GM23248 (cell line): ENCODE data around the gene IL1RAPL2. TPM values are rescaled to one million over a fixed set of nuclear protein-coding genes. Genes with fewer than 3 reads are reported as not detected.

Experiments
- DNase-seq: peaks from one replicate; pipeline ENCODE4 v3.0.0-alpha.2; 2015
- H2AFZ ChIP-seq: fragments of 200-600 bp; sonication (generic); 2 replicates; pipeline ENCODE4 v1.6.1; 2016; ENCODE audit warnings: antibody characterized with exemption
- H3F3A ChIP-seq: fragments of 200-600 bp; sonication (generic); 2 replicates; pipeline ENCODE4 v1.6.1; 2016; ENCODE audit warnings: mild to moderate bottlenecking, antibody characterized with exemption, mixed run types; ENCODE audit not compliant: insufficient read depth
- H3K27ac ChIP-seq: fragments of 200-600 bp; sonication (generic); 2 replicates; pipeline ENCODE4 v1.5.1; 2016; ENCODE audit warnings: mild to moderate bottlenecking
- H3K27me3 ChIP-seq: fragments of 200-600 bp; sonication (generic); replicated peaks from 2 replicates; pipeline ENCODE4 v1.6.1; 2016; ENCODE audit warnings: mild to moderate bottlenecking; ENCODE audit not compliant: insufficient read depth
- H3K36me3 ChIP-seq: fragments of 200-600 bp; sonication (generic); 2 replicates; pipeline ENCODE4 v1.6.1; 2016; ENCODE audit warnings: low read depth, mild to moderate bottlenecking
- H3K4me1 ChIP-seq: fragments of 200-600 bp; sonication (generic); 2 replicates; pipeline ENCODE4 v1.6.1; 2016; ENCODE audit warnings: mild to moderate bottlenecking; ENCODE audit not compliant: insufficient read depth
- H3K4me2 ChIP-seq: fragments of 200-600 bp; sonication (generic); one replicate; pipeline ENCODE4 v1.6.1; 2016; ENCODE audit warnings: mild to moderate bottlenecking; ENCODE audit not compliant: unreplicated experiment
- H3K4me3 ChIP-seq: fragments of 200-600 bp; sonication (generic); 2 replicates; pipeline ENCODE4 v1.5.1; 2016; ENCODE audit warnings: mild to moderate bottlenecking
- H3K79me2 ChIP-seq: fragments of 200-600 bp; sonication (generic); 2 replicates; pipeline ENCODE4 v1.6.1; 2016; ENCODE audit warnings: mild to moderate bottlenecking; ENCODE audit not compliant: insufficient read depth
- H3K9ac ChIP-seq: fragments of 200-600 bp; sonication (generic); 2 replicates; pipeline ENCODE4 v1.6.1; 2016; ENCODE audit warnings: mild to moderate bottlenecking
- H3K9me2 ChIP-seq: fragments of 200-600 bp; sonication (generic); 2 replicates; pipeline ENCODE4 v1.6.1; 2016; ENCODE audit warnings: mixed run types, mild to moderate bottlenecking, moderate library complexity; ENCODE audit not compliant: insufficient read depth
- H3K9me3 ChIP-seq: fragments of 200-600 bp; sonication (generic); one replicate; pipeline ENCODE4 v1.6.1; 2017; ENCODE audit warnings: low read depth
- H4K20me1 ChIP-seq: fragments of 200-600 bp; sonication (generic); 2 replicates; pipeline ENCODE4 v1.6.0; 2016; ENCODE audit not compliant: insufficient read depth
- EZH2 ChIP-seq: fragments of 200-600 bp; sonication (generic); IDR thresholded peaks from 2 replicates; pipeline ENCODE4 v1.6.1; 2018; ENCODE audit warnings: antibody characterized with exemption, mild to moderate bottlenecking; ENCODE audit not compliant: insufficient read depth, poor library complexity, severe bottlenecking
- EZH2phosphoT487 ChIP-seq: fragments of 200-600 bp; sonication (generic); IDR thresholded peaks from 2 replicates; pipeline ENCODE4 v1.6.1; 2018; ENCODE audit warnings: antibody characterized with exemption, moderate library complexity, mild to moderate bottlenecking, low read depth; ENCODE audit not compliant: insufficient read depth
- WGBS, 2 experiments: methylation state at CpG; one replicate each; pipeline ENCODE4 v1.1.6; 2015 to 2017; ENCODE audit warnings: low lambda C conversion rate in 2 of 2, low coverage in 1 of 2; ENCODE audit errors: missing lambda C conversion rate in 2 of 2; 5-methylcytosine and 5-hydroxymethylcytosine counted together
- in situ Hi-C: fragments of 300-500 bp; cut with MboI; formaldehyde crosslinking; loops from 2 replicates; pipeline ENCODE4 v1.15.0; 2020
- polyA plus RNA-seq: library from polyadenylated mRNA; unstranded; fragments of >200 nt; fragmentation: Nextera tagmentation; extraction: Ambion mirVana; gene quantifications from 2 replicates; pipeline ENCODE4 v1.2.1, GENCODE V29; 2016
- total RNA-seq: library from RNA; depleted of rRNA; stranded (reverse); fragments of >200 nt; shearing (Covaris generic); gene quantifications from 2 replicates; pipeline ENCODE4 v1.2.3, GENCODE V29; 2014

IL1RAPL2 gene
- total and polyA plus RNA-seq, 2 experiments from 2014 or later = not detected

DNA sequence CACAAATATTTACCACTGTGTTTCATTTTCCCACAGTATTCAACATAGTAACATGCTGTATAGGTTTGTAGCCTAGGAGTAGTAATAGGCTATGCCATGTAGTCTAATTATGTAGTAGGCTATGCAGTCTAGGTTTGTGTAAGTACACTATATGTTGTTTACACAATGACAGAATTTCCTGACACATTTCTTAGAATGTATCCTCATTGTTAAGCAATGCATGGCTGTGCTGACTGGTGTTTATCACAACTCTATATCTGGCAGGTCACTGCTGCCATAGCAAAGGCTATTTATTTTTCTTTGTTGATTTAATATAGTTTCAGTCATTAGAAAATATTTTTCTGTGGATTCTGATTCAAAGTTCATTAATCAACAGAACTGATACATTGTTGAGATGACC is 762.8 kb downstream of the IL1RAPL2 start:
- in situ Hi-C loops = no loop called here

DNA sequence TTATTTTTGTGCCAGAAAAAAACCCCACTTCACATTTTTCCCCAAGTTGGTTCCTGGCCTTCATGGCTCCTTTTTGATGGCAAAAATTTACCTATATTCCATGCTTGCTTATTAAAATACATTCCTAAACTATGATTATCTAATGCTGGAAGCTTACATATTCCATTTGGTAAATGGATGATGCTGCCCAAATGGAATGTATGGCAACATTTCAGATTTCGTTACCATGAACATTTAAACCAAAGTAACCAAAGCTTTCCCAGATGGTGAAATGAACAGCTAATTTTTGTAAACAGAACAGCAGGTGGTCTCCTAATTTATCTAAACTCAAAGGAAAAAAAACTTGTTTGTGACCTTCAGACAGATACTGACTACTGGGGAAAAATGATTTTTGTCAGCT is 765.2 kb downstream of the IL1RAPL2 start:
- no peak overlapping the region for H2AFZ ChIP-seq
- H3K36me3 ChIP-seq = no peaks in the 10 kb centered on the region
- no peak overlapping the region for H3K9ac ChIP-seq
- H3K27ac ChIP-seq = no peak overlapping the region
- no peaks in the 10 kb centered on the region for H3F3A ChIP-seq
- 0 to 8% methylated on average over 1 of the region's 1 CpG for whole genome bisulfite sequencing, 2 experiments
- no peaks in the 10 kb centered on the region for H3K27me3 ChIP-seq
- no peaks in the 10 kb centered on the region for H3K4me1 ChIP-seq
- H3K4me2 ChIP-seq = no peak overlapping the region
- TF ChIP-seq EZH2 (no peak), EZH2phosphoT487 (no peak)
- in situ Hi-C loops = no loop called here
- H3K4me3 ChIP-seq = no peak overlapping the region
- no peak for DNase-seq
- no peaks in the 10 kb centered on the region for H4K20me1 ChIP-seq
- no peaks in the 10 kb centered on the region for H3K9me2 ChIP-seq
- no peaks in the 10 kb centered on the region for H3K9me3 ChIP-seq
- no peaks in the 10 kb centered on the region for H3K79me2 ChIP-seq

More for the DNA sequence above, 762.8 kb downstream of the IL1RAPL2 start:
- no peaks in the 10 kb centered on the region for H3K9me2 ChIP-seq
- no peak overlapping the region for H2AFZ ChIP-seq
- TF ChIP-seq EZH2phosphoT487 (no peak), EZH2 (no peak)
- no peaks in the 10 kb centered on the region for H3K27me3 ChIP-seq
- no peak overlapping the region for H3K9ac ChIP-seq
- H3K27ac ChIP-seq = no peak overlapping the region
- no peaks in the 10 kb centered on the region for H3K4me1 ChIP-seq
- no peak for DNase-seq
- H4K20me1 ChIP-seq = no peaks in the 10 kb centered on the region
- H3K9me3 ChIP-seq = no peaks in the 10 kb centered on the region
- no peaks in the 10 kb centered on the region for H3K79me2 ChIP-seq
- H3F3A ChIP-seq = no peaks in the 10 kb centered on the region
- no peak overlapping the region for H3K4me3 ChIP-seq
- H3K4me2 ChIP-seq = no peak overlapping the region
- H3K36me3 ChIP-seq = no peaks in the 10 kb centered on the region

DNA sequence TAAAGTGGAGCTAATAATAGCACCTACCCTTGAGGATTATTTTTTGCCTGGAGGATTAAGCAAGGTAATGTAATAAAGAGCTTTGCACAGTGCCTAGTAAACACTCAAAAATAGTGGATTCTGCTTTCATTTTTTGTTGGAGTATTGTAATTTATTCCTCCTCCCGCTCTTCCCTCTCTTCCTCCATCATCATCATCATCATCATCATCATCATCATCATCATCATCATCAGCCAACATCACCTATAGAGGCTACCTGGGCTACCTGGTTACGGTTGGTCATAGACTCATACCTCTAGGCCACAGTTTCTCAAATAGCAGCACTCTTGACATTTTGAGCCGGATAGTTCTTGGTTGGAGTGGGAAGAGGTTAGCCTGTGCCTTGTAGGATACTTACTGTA is 781.4 kb downstream of the IL1RAPL2 start:
- Histone ChIP-seq H3K9ac (no peak overlapping the region), H3K79me2 (no peaks in the 10 kb centered on the region), H3K4me3 (no peak overlapping the region), H4K20me1 (no peaks in the 10 kb centered on the region), H3K27me3 (no peaks in the 10 kb centered on the region), H3K4me2 (no peak overlapping the region), H3K27ac (no peak overlapping the region), H2AFZ (no peak overlapping the region), H3F3A (no peaks in the 10 kb centered on the region), H3K4me1 (no peaks in the 10 kb centered on the region), H3K9me2 (no peaks in the 10 kb centered on the region), H3K36me3 (no peaks in the 10 kb centered on the region), H3K9me3 (no peaks in the 10 kb centered on the region)
- DNase-seq = no peak
- TF ChIP-seq EZH2phosphoT487 (no peak), EZH2 (no peak)
- in situ Hi-C loops = no loop called here
- 22 to 45% methylated on average over 3 of the region's 3 CpGs for WGBS, 2 experiments

DNA sequence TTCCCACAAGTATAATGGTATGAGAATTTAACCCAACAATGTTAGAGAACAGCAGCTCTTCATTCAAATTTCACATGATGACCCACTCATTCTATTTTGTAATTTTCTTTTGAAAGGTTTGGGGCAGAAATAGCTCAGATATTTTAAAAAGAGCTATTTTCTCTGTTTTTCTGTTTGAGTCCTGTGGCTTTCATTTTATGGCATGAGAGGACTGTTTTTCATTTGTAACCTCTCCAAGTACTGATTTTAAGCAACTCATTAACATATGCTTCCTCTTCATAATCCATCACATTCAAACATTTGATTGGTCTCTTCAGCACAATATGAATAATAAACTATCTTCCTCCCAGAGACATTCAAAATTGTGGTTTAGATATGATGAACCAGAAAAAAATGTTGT is 783.5 kb downstream of the IL1RAPL2 start:
- H3K27ac ChIP-seq = no peak overlapping the region
- DNase-seq = no peak
- no peaks in the 10 kb centered on the region for H4K20me1 ChIP-seq
- no peaks in the 10 kb centered on the region for H3K4me1 ChIP-seq
- H3K9me3 ChIP-seq = no peaks in the 10 kb centered on the region
- H3K4me2 ChIP-seq = no peak overlapping the region
- no peaks in the 10 kb centered on the region for H3F3A ChIP-seq
- TF ChIP-seq EZH2phosphoT487 (no peak), EZH2 (no peak)
- no peaks in the 10 kb centered on the region for H3K36me3 ChIP-seq
- no peaks in the 10 kb centered on the region for H3K9me2 ChIP-seq
- no peak overlapping the region for H3K9ac ChIP-seq
- H2AFZ ChIP-seq = no peak overlapping the region
- no peak overlapping the region for H3K4me3 ChIP-seq
- in situ Hi-C loops = no loop called here
- no peaks in the 10 kb centered on the region for H3K27me3 ChIP-seq
- no peaks in the 10 kb centered on the region for H3K79me2 ChIP-seq

DNA sequence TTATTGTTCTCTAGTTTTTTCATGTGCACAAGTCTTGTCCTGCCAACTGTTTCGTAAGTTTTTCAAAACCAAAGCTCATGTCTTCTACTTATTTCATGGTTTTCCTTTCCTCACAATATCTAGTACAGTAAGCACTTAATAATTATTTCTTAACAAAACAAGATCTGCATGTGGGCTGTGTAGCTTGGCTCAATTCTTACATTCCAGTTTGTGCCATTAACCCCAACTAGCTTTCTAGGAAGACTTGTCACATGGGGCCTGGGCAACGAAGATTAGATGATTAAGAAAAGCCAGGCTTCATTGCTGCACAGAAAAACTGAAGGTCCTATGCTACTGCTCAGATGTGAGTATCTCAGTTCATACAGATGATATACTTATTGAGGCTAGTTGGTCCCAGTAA is 809.8 kb downstream of the IL1RAPL2 start:
- Histone ChIP-seq H2AFZ (no peak overlapping the region), H3K79me2 (no peaks in the 10 kb centered on the region), H3K36me3 (no peaks in the 10 kb centered on the region)

More for the DNA sequence above, 809.8 kb downstream of the IL1RAPL2 start:
- no peak overlapping the region for H3K9ac ChIP-seq
- no peaks in the 10 kb centered on the region for H4K20me1 ChIP-seq
- no peaks in the 10 kb centered on the region for H3K4me1 ChIP-seq
- no peak overlapping the region for H3K27ac ChIP-seq
- in situ Hi-C loops = no loop called here
- WGBS, 2 experiments = 0% methylated on average over 2 of the region's 2 CpGs
- no peaks in the 10 kb centered on the region for H3K27me3 ChIP-seq
- H3K4me3 ChIP-seq = no peak overlapping the region
- no peaks in the 10 kb centered on the region for H3K9me3 ChIP-seq
- DNase-seq = no peak
- no peaks in the 10 kb centered on the region for H3K9me2 ChIP-seq
- H3K4me2 ChIP-seq = no peak overlapping the region
- no peaks in the 10 kb centered on the region for H3F3A ChIP-seq
- TF ChIP-seq EZH2 (no peak), EZH2phosphoT487 (no peak)
